HEK293 (cell line): ENCODE measurements around the gene CHAC1.

Experiments used
- CTCF ChIP-seq: fragments of 450-650 bp; formaldehyde crosslinking; IDR thresholded peaks from 2 replicates; pipeline ENCODE4 v1.5.1; 2016; ENCODE audit warnings: missing biosample characterization, missing genetic modification characterization
- EGR2 ChIP-seq: fragments of 450-650 bp; formaldehyde crosslinking; IDR thresholded peaks from 2 replicates; pipeline ENCODE4 v1.5.1; 2016; ENCODE audit warnings: low read depth, missing biosample characterization, missing genetic modification characterization
- ELK4 ChIP-seq: IDR thresholded peaks from 2 replicates; pipeline ENCODE4 v1.6.1; 2011; ENCODE audit warnings: mild to moderate bottlenecking, low read depth, low read length, borderline replicate concordance
- KLF10 ChIP-seq: fragments of 450-650 bp; IDR thresholded peaks from 2 replicates; pipeline ENCODE4 v1.5.1; 2018; ENCODE audit warnings: missing biosample characterization, mild to moderate bottlenecking, missing genetic modification characterization
- RBAK ChIP-seq: fragments of 450-650 bp; formaldehyde crosslinking; IDR thresholded peaks from 2 replicates; pipeline ENCODE4 v1.5.1; 2016; ENCODE audit warnings: missing biosample characterization, missing genetic modification characterization
- YY1 ChIP-seq: fragments of 450-650 bp; formaldehyde crosslinking; IDR thresholded peaks from 2 replicates; pipeline ENCODE4 v1.5.1; 2018; ENCODE audit warnings: missing biosample characterization, missing genetic modification characterization
- ZNF175 ChIP-seq: fragments of 450-650 bp; formaldehyde crosslinking; IDR thresholded peaks from 2 replicates; pipeline ENCODE4 v1.5.1; 2016; ENCODE audit warnings: missing biosample characterization, missing genetic modification characterization
- ZNF239 ChIP-seq: fragments of 450-650 bp; formaldehyde crosslinking; IDR thresholded peaks from 2 replicates; pipeline ENCODE4 v1.5.1; 2016; ENCODE audit warnings: missing biosample characterization, missing genetic modification characterization
- ZNF514 ChIP-seq: fragments of 450-650 bp; formaldehyde crosslinking; IDR thresholded peaks from 2 replicates; pipeline ENCODE4 v1.5.1; 2016; ENCODE audit warnings: missing biosample characterization, missing genetic modification characterization
- ZNF548 ChIP-seq: fragments of 450-650 bp; formaldehyde crosslinking; IDR thresholded peaks from 2 replicates; pipeline ENCODE4 v1.5.1; 2016; ENCODE audit warnings: missing biosample characterization, missing genetic modification characterization
- ZNF747 ChIP-seq: fragments of 450-650 bp; formaldehyde crosslinking; IDR thresholded peaks from 2 replicates; pipeline ENCODE4 v1.5.1; 2016; ENCODE audit warnings: missing biosample characterization, missing genetic modification characterization
- TF ChIP-seq, protein P1 (sequence below): fragments of 450-650 bp; formaldehyde crosslinking; conservative IDR thresholded peaks from 2 replicates; pipeline ENCODE4 v1.5.1; 2016; ENCODE audit warnings: low read depth, missing biosample characterization, missing genetic modification characterization

DNA sequence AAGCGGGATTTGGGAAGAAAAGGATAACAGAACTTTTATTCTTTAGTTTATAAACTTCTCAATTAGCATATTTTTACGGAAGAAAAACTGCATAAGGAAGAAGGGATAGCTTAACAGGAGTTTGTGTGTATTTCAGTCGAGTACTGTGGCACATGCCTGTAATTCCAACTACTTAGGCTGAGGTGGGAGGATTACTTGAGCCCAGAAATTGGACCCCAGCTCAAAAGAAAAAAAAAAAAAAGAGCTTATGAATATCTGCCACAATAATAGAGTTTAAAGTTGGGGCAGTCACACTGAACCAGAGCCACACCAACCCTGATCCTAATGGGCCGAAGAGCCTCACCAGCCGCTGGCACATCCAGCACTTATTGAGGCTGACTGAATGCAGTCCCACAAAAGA, 31.1 kb downstream of the CHAC1 start:
- TF ChIP-seq CTCF (no peak), EGR2 (tag by site-specific recombination) (no peak), ELK4 (no peak), ZNF747 (tag by site-specific recombination) (no peak), ZNF239 (tag by site-specific recombination) (no peak), YY1 (tag by site-specific recombination) (no peak), ZNF514 (tag by site-specific recombination) (no peak), KLF10 (tag by site-specific recombination) (no peak), ZNF175 (no peak), RBAK (tag by site-specific recombination) (no peak), ZNF548 (tag by site-specific recombination) (no peak)
- TF ChIP-seq, protein P1, sequence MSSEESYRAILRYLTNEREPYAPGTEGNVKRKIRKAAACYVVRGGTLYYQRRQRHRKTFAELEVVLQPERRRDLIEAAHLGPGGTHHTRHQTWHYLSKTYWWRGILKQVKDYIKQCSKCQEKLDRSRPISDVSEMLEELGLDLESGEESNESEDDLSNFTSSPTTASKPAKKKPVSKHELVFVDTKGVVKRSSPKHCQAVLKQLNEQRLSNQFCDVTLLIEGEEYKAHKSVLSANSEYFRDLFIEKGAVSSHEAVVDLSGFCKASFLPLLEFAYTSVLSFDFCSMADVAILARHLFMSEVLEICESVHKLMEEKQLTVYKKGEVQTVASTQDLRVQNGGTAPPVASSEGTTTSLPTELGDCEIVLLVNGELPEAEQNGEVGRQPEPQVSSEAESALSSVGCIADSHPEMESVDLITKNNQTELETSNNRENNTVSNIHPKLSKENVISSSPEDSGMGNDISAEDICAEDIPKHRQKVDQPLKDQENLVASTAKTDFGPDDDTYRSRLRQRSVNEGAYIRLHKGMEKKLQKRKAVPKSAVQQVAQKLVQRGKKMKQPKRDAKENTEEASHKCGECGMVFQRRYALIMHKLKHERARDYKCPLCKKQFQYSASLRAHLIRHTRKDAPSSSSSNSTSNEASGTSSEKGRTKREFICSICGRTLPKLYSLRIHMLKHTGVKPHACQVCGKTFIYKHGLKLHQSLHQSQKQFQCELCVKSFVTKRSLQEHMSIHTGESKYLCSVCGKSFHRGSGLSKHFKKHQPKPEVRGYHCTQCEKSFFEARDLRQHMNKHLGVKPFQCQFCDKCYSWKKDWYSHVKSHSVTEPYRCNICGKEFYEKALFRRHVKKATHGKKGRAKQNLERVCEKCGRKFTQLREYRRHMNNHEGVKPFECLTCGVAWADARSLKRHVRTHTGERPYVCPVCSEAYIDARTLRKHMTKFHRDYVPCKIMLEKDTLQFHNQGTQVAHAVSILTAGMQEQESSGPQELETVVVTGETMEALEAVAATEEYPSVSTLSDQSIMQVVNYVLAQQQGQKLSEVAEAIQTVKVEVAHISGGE (tag by site-specific recombination), result no peak
